SK-N-SH (cell line): ENCODE results near the gene LHFPL6.

ENCODE experiments used
- CTCF ChIP-seq: fragments of 200-600 bp; sonication (generic); IDR thresholded peaks from 2 replicates; pipeline ENCODE4 v1.6.1; 2017; ENCODE audit warnings: antibody characterized with exemption, mild to moderate bottlenecking, moderate library complexity
- EP300 ChIP-seq, 2 experiments: IDR thresholded peaks; 2 replicates each; pipeline versions ENCODE4 v1.4.0 to v1.6.1; 2012; ENCODE audit warnings: borderline replicate concordance in 1 of 2, low read depth in 1 of 2, low read length in 1 of 2
- EZH2phosphoT487 ChIP-seq: fragments of 200-600 bp; sonication (generic); IDR thresholded peaks from 2 replicates; pipeline ENCODE4 v1.6.1; 2017; ENCODE audit warnings: low read depth, mixed run types, mild to moderate bottlenecking, antibody characterized with exemption, moderate library complexity, borderline replicate concordance
- IRF3 ChIP-seq: fragments of 150-350 bp; IDR thresholded peaks from 2 replicates; pipeline ENCODE4 v1.6.1; 2016; ENCODE audit warnings: mild to moderate bottlenecking, low read depth, low read length
- MAX ChIP-seq: IDR thresholded peaks from 2 replicates; pipeline ENCODE4 v1.4.0; 2012; ENCODE audit warnings: low read depth
- POLR2AphosphoS5 ChIP-seq: IDR thresholded peaks from 2 replicates; pipeline ENCODE4 v1.6.1; 2012; ENCODE audit warnings: low read depth, low read length
- RFX5 ChIP-seq: IDR thresholded peaks from 2 replicates; pipeline ENCODE4 v1.6.1; 2012; ENCODE audit warnings: mild to moderate bottlenecking, improper control_type of control experiment, low read length
- USF1 ChIP-seq: IDR thresholded peaks from 2 replicates; pipeline ENCODE4 v1.4.0; 2012; ENCODE audit warnings: low read depth, borderline replicate concordance
- ZBTB33 ChIP-seq: IDR thresholded peaks from 2 replicates; pipeline ENCODE4 v1.4.0; 2012; ENCODE audit warnings: low read depth, borderline replicate concordance

GRCh38 chr13:39302820-39303219, 300.2 kb downstream of the LHFPL6 start:
- no peak for TF ChIP-seq EZH2phosphoT487
- TF ChIP-seq CTCF = no peak
- no peak for TF ChIP-seq RFX5
- no peak for TF ChIP-seq MAX
- TF ChIP-seq EP300 (IDR thresholded peaks at IDR 0.05; ENCODE audit: borderline replicate concordance in 1 of 2, low read depth in 1 of 2, low read length in 1 of 2) = no peak
- no peak for TF ChIP-seq USF1
- no peak for TF ChIP-seq POLR2AphosphoS5
- TF ChIP-seq ZBTB33 = no peak
- TF ChIP-seq IRF3 = no peak
